Activated B cell treated with CpG ODN at 0.5 μM for 24 hours (primary cell): ENCODE results near the gene NGB. TPM values are rescaled to one million over a fixed set of nuclear protein-coding genes. Genes with fewer than 3 reads are reported as not detected.

Experiments used
- ATAC-seq: fragments of 200-7000 bp; cut with Tn5 transposase; one replicate; pipeline ENCODE4 v1.10.0; 2021; ENCODE audit warnings: low read depth, mild to moderate bottlenecking, moderate library complexity
- CTCF ChIA-PET: fragments of 350-600 bp; sonication (Branson Sonifier 250); formaldehyde crosslinking; loops from one replicate; lab custom pipeline; 2021; ENCODE audit warnings: antibody characterized with exemption; lab: Charles Lee
- POLR2A ChIA-PET: fragments of 350-600 bp; sonication (Branson Sonifier 250); formaldehyde crosslinking; loops from one replicate; lab custom pipeline; 2021; ENCODE audit warnings: antibody characterized with exemption; lab: Charles Lee
- DNase-seq: peaks from one replicate; pipeline ENCODE4 v3.0.0; 2022
- H3K27ac Mint-ChIP-seq: one replicate; pipeline ENCODE4 v1.8.0; 2020; ENCODE audit warnings: mixed read lengths
- H3K27me3 Mint-ChIP-seq: one replicate; pipeline ENCODE4 v1.8.0; 2021; ENCODE audit warnings: mixed read lengths
- H3K36me3 Mint-ChIP-seq: one replicate; pipeline ENCODE4 v1.8.0; 2021; ENCODE audit warnings: low read depth, mixed read lengths
- H3K4me1 Mint-ChIP-seq: one replicate; pipeline ENCODE4 v1.8.0; 2021; ENCODE audit warnings: mixed read lengths
- H3K4me3 Mint-ChIP-seq: one replicate; pipeline ENCODE4 v1.8.0; 2020; ENCODE audit warnings: mild to moderate bottlenecking, mixed read lengths
- H3K9me3 Mint-ChIP-seq: one replicate; pipeline ENCODE4 v1.8.0; 2020; ENCODE audit warnings: mixed read lengths
- intact Hi-C: fragments of 100-400 bp; cut with micrococcal nuclease; formaldehyde crosslinking; loops from one replicate; pipeline ENCODE4 v1.15.1; 2024
- total RNA-seq: library from RNA; stranded (reverse); gene quantifications from 2 replicates; pipeline ENCODE4 v1.2.3, GENCODE V29; 2022
- TF ChIP-seq, protein P1 (sequence below): fragments of 200-600 bp; IDR thresholded peaks from one replicate; pipeline ENCODE4 v1.8.0; 2022; ENCODE audit warnings: antibody characterized with exemption, mild to moderate bottlenecking

Gene NGB
- total RNA-seq, 1 donor from 2014 or later: not detected

DNA sequence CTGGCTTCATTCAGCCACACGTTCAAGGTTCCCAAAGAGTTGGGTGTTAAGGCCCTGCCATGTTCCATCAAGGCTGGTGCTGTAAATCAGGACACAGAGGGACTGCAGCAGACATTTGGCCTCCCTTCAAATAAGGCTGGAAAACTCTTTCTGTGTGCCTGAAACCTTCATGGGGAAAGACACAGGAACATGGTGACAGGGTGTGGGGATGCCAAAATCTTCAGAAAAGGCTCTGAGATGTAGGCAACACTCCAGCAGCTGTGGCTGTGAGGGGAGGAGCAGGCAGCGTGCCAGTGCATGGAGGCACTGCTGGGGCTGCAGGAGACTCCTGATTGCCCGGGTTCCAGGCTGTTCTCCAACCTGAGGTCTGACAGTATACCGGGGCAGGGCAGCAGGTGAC is 34.7 kb upstream of the NGB start:
- peaks cover 22% of the 10 kb centered on the region for H3K36me3 Mint-ChIP-seq
- H3K4me1 Mint-ChIP-seq: peaks cover 8% of the 10 kb centered on the region
- ChIA-PET CTCF (interaction anchor here (2.9 kb wide), 1 partner anchor 10 kb away, joined by 21 read pairs; no protein-coding TSS in a partner anchor), POLR2A (no interaction called here)
- H3K4me3 Mint-ChIP-seq: no peak overlapping the region
- H3K27me3 Mint-ChIP-seq: no peaks in the 10 kb centered on the region
- H3K9me3 Mint-ChIP-seq: no peaks in the 10 kb centered on the region
- no peak overlapping the region for H3K27ac Mint-ChIP-seq
- intact Hi-C loops: loop anchor here (10.0 kb wide), 1 partner anchor 1289 kb away; no protein-coding TSS in a partner anchor
- TF ChIP-seq, protein P1, sequence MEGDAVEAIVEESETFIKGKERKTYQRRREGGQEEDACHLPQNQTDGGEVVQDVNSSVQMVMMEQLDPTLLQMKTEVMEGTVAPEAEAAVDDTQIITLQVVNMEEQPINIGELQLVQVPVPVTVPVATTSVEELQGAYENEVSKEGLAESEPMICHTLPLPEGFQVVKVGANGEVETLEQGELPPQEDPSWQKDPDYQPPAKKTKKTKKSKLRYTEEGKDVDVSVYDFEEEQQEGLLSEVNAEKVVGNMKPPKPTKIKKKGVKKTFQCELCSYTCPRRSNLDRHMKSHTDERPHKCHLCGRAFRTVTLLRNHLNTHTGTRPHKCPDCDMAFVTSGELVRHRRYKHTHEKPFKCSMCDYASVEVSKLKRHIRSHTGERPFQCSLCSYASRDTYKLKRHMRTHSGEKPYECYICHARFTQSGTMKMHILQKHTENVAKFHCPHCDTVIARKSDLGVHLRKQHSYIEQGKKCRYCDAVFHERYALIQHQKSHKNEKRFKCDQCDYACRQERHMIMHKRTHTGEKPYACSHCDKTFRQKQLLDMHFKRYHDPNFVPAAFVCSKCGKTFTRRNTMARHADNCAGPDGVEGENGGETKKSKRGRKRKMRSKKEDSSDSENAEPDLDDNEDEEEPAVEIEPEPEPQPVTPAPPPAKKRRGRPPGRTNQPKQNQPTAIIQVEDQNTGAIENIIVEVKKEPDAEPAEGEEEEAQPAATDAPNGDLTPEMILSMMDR: no peak
- DNase-seq (no peak), ATAC-seq (no peak)

DNA sequence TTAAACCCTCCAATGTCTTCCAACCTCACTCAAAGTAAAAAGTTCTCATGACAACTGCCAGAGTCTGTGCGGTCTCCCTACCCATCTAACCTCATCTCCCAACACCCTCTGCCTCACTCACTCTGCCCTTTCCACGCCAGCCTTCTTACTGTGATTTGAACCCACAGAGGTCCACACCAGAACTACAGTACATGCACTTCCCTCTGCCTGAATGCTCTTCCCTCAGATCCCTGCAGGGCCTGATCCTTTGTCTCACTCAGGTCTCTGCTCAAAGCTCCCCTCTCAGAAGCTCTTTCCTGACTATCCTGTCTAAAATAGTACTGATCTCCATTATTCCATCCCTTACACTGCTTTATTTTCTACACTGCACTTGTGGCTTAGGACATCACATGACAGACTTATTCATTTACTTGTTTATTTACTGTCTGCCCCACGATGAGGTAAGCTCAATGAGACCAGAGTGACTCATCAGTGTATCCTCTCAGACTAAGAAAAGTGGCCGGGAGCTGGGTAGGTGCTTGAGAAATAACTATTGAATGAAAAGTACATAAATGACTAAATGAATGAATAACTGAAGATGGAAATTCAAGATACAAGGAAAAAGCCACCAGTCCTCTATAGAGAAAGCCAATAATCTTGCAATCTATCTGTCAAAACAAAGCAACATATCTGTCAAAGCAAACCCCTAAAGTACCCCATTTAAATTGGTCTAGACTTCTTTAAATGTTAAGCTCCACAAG is 32.6 kb upstream of the NGB start:
- TF ChIP-seq, protein P1: no peak
- H3K4me3 Mint-ChIP-seq: no peak overlapping the region
- ATAC-seq: no peak
- CTCF ChIA-PET: interaction anchor here (1.7 to 2.9 kb wide), 2 partner anchors 12 to 249 kb away, joined by 6 to 21 read pairs; no protein-coding TSS in a partner anchor
- H3K36me3 Mint-ChIP-seq: peaks cover 26% of the 10 kb centered on the region
- POLR2A ChIA-PET: no interaction called here
- H3K27ac Mint-ChIP-seq: no peak overlapping the region
- no peaks in the 10 kb centered on the region for H3K27me3 Mint-ChIP-seq
- DNase-seq: no peak
- intact Hi-C loops: loop anchor here (5.0 to 10.0 kb wide), 3 partner anchors 161 to 1291 kb away; partner anchors contain the start of genes ALKBH1, SLIRP and ZDHHC22
- no peaks in the 10 kb centered on the region for H3K4me1 Mint-ChIP-seq
- no peaks in the 10 kb centered on the region for H3K9me3 Mint-ChIP-seq

DNA sequence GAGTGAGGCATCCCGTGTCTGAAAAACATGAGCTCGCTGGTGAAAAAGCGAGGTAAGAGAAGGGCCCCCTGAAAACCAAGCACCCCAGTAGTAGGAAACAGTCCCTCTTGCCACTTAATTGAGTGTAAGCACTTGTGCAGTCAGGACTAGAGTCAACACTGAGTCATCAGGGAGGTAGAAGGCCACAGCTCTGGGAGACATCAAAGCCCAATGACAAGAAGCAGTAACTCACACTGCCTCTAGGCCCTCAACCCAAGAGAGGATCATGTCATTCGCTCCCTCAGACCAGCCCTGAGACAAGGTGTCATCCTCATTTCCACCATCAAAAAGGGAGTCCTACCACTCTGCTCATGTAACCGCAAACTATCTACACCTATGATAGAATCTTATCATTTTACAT is 31.9 kb upstream of the NGB start:
- Mint-ChIP-seq H3K36me3 (peaks cover 32% of the 10 kb centered on the region), H3K27ac (no peak overlapping the region), H3K4me3 (no peak overlapping the region), H3K9me3 (no peaks in the 10 kb centered on the region), H3K27me3 (no peaks in the 10 kb centered on the region), H3K4me1 (no peaks in the 10 kb centered on the region)
- DNase-seq (no peak), ATAC-seq (no peak)
- TF ChIP-seq, protein P1: no peak
- intact Hi-C loops: loop anchor here (5.0 to 10.0 kb wide), 3 partner anchors 161 to 1292 kb away; partner anchors contain the start of genes ALKBH1, SLIRP and ZDHHC22
- ChIA-PET CTCF (interaction anchor here (1.7 to 2.9 kb wide), 2 partner anchors 13 to 249 kb away, joined by 6 to 21 read pairs; no protein-coding TSS in a partner anchor), POLR2A (no interaction called here)

DNA sequence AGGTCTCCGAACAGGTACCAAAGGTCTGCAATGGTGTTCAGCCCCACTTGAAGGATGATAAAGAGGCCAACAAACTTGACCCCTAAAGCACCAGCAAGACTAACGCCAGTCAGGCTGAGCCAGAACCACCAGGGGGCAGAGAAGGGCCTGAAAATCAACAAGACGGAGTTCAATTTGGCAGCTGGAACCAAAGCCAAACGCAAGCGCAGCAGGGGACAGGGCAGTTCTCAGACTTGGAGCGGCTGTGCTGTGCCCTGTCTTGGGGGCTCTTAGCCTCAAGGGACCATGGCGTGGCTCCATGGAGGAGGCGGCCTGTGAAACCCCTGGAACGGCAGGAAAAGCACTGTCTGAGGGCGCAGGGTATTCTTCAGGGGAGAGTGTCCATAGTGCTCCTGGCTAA is 30.1 kb upstream of the NGB start:
- TF ChIP-seq, protein P1: no peak
- no peaks in the 10 kb centered on the region for H3K9me3 Mint-ChIP-seq
- intact Hi-C loops: loop anchor here (1.0 to 10.0 kb wide), 6 partner anchors 15 to 1294 kb away; partner anchors contain the start of genes AHSA1, ALKBH1, SLIRP and ZDHHC22
- no peak overlapping the region for H3K27ac Mint-ChIP-seq
- POLR2A ChIA-PET: interaction anchor here (0.6 kb wide), 1 partner anchor 182 kb away, joined by 3 read pairs; no protein-coding TSS in a partner anchor
- H3K4me3 Mint-ChIP-seq: no peak overlapping the region
- DNase-seq: peak; percentile 32
- CTCF ChIA-PET: interaction anchor here (0.8 to 2.7 kb wide), 8 partner anchors 11 to 252 kb away, joined by 3 to 30 read pairs (median 5); no protein-coding TSS in a partner anchor
- H3K36me3 Mint-ChIP-seq: peaks cover 46% of the 10 kb centered on the region
- H3K27me3 Mint-ChIP-seq: no peaks in the 10 kb centered on the region
- ATAC-seq: peak; percentile 74
- no peaks in the 10 kb centered on the region for H3K4me1 Mint-ChIP-seq

DNA sequence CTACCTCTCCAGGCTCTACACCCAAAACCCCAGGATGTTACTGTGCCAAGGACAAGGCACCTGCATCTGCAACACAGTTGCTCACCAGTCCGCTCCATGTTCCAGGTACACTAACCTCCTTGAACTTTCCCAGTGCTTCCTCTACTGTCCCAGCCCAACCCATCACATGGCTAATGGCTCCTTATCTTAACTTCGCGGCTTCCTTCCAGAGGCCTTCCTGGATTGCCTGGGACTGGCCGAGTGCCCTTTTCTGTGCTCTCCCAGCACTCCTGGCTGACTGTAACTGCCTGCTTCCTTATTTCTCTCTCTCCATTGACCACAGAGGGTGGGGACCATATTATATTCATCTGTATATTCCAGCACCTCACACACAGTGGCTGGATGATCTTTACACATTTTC is 28.8 kb upstream of the NGB start:
- Mint-ChIP-seq H3K9me3 (no peaks in the 10 kb centered on the region), H3K36me3 (peaks cover 51% of the 10 kb centered on the region), H3K27ac (no peak overlapping the region), H3K4me3 (no peak overlapping the region), H3K4me1 (no peaks in the 10 kb centered on the region), H3K27me3 (no peaks in the 10 kb centered on the region)
- ChIA-PET POLR2A (no interaction called here), CTCF (interaction anchor here (1.7 kb wide), 1 partner anchor 13 kb away, joined by 7 read pairs; no protein-coding TSS in a partner anchor)
- TF ChIP-seq, protein P1: no peak
- ATAC-seq (no peak), DNase-seq (no peak)
- intact Hi-C loops: loop anchor here (5.0 to 10.0 kb wide), 3 partner anchors 157 to 1295 kb away; partner anchors contain the start of genes ALKBH1, SLIRP and ZDHHC22
